HG03108 (cell line): ENCODE data around the gene METTL3.
A peak's percentile ranks its signal among the peaks of the same experiment; 100 is the strongest.

ENCODE experiments used
- ATAC-seq: cut with Tn5 transposase; IDR thresholded peaks from one replicate; pipeline ENCODE4 v1.9.1; 2021; ENCODE audit warnings: moderate library complexity; ENCODE audit not compliant: unreplicated experiment

METTL3 gene

DNA sequence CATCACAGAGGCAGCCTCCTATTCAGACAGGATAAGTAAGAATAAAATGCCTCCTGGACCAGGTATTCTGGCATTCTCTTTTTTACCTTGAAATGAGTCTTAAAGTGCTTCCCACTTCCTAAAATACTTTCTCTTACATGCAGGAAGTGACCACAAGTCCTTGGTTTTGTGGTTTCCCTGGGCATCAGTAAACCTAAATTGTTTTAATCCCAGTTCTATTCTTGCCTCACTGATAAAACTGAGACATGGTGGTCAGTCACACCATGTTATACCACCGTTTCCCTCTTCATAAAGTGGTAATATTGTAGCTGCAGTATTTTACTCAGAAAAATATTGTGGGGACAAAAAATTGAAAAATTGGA lies 16.2 kb upstream of the METTL3 start:
- no peak for ATAC-seq

DNA sequence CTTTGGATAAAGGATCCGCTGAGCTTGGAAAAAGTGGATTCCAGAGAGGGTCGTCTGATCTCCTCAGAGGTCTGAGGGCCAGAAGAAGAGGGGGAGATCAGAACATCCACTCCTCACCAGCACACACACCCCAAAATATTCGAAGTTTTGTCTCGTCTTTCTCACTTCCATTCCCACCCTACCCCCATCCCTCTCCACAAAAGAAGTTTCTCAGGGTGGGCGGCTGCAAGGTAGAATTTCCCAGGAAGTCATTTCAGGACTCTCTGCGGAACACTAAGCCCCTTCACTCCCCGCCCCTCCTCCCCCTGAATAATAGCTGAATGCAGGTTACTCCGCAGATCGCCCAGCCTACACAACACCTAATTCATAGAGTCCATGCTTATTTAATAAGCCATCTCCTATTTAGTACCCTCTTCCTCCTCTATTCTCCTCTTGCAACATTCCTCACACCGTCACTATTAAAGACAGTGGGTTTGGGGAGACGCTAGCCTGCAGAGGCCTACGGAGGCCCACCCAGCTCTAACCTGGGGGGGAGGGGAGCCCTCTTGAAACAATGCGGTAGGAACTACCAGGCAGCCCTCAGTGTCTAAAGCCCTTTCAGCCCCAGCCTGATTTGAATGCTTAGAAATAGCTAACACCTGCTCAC lies 15.7 kb upstream of the METTL3 start:
- ATAC-seq: no peak

DNA sequence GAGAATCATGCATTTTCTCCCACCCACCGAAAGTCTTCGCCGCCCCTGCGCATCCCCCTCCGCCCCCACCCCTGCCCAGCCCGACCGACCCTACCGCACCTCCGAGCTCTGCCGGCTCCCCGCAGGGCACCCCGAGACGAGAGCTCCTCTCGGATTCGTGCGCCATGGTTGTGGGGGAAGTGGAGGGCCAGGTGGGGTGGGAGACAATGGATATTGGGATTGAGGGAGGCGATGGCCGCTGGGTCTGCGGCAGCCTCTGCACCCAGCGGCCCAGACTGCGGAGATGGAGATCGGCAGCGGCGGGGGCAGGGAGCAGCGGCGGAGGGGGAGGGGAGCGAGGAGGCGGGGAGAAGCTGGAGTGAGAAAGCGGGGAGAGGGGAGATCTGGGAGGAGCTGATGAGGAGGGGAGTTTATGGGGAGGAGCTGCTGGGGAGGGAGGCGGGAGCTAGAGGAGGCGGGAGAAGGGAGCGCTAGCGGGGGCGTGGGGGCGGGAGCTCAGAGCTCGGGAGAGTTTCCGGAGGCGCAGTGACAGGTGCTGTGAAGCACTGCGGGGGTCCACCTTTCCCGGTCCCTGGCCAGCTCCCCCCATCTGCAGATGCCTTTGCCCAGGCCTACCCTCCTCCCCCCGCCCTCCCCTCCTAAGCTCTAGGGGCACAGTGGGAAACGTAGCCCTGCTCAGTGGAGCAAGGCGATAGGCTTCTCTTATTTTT lies 15.0 kb upstream of the METTL3 start, which contains the start of gene SALL2:
SALL2 (minus strand) TSS at position 385 of the 710 bp plus-strand sequence; CDS start at position 166, 219 bp downstream.
- ATAC-seq: no peak

DNA sequence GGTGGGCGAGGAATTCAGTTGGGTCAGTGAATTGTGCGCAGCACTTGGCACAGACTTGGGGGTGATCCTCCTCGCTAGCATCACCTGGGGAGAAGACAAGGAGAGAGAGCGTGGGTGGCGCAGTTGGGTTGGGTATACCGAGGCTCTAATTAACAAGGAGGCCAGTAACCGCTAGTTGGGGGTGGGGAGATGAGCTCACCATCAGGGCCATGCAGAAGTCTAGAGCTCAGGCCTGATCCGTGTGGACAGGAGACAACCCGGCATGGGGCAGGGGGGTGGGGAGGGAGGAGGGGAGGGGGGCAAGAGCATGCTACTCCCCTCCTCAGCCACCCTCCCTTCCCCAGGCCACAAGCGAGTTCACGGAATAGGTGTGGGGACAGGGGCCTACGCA lies 14.4 kb upstream of the METTL3 start:
- no peak for ATAC-seq

DNA sequence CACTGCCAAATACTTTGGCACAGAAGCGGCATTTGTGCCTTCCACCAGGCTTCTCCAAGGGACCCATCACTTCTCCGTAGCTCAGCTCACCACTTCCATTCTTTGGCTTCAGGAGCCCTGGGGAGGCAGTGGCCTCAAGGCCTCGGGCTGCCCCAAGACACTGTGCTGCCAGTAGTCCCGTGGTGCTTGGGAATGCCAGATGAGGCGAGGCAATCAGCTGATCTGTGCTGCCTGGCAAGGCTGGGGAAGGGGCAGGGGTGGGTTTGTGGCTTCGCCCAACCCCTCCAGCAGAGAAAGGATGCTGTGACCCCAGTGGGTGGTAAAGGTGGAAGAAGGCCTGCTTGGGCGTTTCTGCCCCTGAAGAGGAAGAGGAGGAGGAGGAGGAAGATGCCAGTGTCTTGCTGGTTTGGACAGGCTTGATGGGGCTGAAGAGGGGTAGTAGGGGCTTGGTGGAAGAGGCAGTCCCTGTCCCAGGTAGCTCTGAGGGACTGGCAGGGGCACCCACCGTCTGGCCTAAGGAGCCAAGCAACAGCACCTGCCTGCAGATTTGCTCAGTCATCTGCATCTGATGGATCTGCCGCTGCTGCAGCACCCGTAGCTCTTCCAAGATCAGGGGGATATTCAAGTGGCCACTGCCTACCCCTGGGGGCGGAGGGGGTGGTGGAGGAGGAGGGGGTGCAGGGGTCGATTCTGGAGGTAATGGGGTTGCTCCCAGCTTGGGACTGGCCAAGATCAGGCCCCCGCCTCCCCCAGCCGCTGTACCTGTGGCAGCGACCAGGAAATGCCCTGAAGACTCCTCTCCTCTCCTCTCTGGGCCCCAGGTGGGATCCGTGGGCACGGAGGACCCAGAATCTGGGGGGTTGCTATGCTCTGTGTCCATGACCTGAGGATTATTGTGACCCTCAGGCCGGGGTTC lies 13.7 kb upstream of the METTL3 start:
- no peak for ATAC-seq

DNA sequence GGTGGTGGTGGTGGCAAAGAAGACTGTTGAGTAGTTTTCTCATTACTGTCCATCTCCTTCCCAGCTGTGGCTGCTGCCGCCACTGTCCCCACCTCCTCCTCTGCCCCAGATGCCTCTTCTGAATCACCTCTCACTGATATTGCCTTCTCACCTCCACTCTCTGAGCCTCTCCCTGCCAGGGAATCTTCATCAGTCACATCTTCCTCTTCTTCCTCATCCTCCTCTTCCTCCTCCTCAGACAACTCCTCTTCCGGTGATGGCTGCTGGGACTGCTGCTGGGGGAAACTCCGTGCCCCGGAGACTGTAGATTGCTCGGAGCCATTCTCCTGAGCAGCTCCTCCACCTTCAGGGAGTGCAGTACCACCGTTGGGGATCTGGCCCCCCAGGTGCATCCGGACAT lies 12.1 kb upstream of the METTL3 start:
- no peak for ATAC-seq

DNA sequence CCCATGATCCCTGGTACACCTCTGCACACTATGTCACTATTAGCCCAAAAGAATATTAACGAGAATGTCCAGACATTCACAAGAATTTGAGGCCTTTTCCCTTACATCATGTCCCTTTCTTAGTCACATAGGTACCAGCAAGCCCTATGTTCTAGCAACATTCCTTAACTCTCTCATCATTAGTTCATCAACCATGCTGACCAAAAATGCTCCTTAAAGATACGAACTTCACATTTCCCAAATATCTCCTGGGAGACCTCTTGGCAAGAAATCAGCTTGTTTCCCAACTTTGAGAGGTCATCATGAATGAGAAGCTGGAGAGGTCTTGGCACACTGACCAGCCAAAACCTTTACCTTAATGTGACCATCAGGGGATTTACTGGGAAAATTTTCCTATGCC lies 10.4 kb upstream of the METTL3 start:
- ATAC-seq: no peak

DNA sequence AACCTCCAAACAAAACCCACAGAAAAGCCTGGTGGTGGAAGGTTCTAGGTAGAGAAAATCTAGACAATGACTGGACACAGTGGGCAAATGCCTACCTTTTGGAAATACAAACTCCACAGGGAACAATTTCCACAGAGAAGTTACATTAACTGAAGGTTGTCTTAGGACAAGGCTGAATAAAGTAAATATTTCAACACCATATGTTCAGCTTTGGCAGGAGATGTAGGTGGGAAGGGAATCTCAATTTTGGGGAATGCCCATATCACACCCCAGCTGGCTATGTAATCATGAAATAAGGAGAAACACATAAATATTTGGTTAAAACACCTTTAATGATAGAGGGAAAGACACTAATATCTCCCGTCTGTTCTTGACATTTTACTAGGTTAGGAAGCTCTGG lies 9.6 kb upstream of the METTL3 start:
- no peak for ATAC-seq

DNA sequence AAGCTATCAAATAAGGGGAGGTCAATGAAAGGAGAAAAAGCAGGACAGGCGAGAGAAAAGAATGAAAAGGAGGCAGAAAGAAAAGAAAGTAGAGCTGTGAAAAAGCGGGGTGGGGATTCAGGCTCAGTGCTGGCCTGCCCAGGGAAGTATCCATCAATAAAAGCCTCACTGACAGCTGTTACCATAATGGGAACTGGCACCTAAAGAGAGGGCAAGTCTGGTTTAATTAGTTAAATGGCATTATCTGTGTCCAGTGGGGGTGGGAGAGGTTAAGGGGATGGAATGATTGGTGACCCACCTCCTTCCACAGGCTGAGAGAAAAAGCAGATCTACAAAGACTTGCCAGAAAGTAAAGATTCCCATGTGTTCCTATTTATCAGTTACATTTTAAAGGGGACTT lies 7.6 kb upstream of the METTL3 start:
- no peak for ATAC-seq

DNA sequence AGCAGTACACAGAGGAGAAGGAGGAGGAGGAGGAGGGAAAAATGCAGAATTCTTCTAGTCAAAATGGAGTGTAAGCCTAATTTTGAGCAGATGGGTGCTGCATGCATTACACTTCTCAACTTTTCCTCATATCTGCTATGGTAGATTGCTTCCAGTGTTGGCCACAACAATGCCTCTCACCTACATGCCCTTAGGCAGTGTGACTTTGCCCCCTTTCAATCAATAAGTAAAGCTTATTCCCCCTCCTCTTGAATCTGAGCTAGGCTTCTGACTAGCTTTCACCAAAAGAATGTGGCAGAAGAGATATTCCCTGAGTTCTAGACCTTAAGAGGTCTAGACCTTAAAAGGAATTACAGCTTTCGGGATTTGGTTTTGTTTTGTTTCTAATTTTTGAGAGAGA lies 3.2 kb upstream of the METTL3 start:
- ATAC-seq: no peak

DNA sequence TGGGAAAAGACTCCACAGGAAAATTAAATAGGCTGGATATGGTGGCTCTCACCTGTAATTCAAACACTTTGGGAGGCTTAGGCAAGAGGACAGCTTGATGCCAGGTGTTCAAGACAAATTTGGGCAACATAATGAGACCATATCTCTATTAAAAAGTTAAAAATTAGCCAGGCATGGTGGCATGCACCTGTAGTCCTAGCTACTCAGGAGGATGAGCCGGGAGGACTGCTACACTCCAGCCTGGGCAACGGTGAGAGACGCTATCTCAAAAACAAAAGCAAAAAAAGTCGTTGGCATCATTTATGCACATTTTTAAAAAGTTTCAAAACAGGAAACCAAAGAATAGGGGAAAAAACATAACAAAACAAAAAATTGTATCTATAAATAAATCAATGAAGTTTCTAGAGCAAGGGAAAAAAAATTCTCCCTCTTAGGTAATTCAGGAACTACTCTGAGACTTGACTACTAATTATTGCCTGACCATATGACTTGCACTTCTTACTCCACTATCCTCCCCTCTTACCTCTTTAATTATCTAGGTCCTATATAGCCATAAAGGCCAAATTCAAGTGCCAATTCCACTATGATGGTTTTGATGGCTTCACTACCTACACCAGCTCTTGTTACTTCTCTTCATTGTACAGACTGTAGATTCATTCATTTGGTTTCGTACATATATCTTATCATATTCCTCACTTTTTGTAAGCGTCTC lies 1.6 kb downstream of the METTL3 start:
- ATAC-seq: no peak

DNA sequence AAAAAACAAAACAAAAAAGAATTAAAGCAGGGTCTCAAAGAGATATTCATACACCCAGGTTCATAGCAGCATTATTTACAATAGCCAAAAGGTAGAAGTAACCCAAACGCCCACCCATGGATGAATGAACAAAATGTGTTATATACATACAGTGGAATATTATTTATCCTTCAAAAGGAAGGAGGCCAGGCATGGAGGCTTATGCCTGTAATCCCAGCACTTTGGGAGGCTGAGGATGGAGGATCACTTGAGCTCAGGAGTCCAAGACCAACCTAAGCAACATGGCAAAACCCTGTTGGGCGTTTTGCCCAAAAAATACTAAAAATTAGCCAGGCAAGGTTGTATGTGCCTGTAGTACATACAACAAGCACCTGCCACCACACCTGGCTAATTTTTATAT lies 4.6 kb downstream of the METTL3 start:
- no peak for ATAC-seq

DNA sequence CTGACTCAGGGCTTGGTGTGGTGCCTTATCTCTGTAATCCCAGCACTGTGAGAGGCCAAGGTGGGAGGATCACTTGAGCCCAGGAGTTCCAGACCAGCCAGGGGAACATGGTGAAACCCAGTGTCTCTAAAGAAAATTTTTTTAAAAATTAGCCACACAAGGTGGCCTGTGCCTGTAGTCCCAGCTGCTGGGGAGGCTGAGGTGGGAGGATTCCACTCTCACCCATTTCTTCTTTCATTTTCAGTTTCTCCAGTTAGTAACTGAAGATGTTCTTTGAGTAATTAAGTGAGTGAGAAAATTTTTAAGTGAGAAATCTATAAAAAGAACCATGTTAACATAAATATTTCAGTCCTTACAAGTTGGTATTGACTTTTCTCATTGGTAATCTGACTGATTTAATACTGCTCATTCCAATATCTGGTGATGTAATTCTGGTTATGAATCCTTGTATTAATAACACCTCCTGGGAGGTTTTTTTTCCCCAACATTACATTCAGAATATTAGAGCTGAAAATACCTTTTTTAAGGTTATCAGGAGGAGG lies 6.1 kb downstream of the METTL3 start:
- peak; percentile 68 for ATAC-seq

DNA sequence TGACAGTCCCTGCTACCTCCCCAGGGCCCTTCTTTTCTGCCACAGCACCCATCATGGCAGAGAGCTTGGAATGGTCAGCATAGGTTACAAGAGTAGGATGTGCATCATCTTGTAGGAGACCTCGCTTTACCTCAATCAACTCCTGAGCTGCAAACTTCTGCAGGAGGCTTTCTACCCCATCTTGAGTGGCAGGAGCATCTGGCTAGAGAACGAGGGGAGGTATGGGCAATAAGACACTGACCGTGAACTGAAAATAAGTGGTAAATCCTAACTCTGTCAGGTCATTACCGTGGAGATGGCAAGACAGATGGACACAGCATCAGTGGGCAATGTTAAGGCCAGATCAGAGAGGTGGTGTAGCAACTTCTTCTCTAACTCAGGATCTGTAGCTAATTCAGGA lies 7.8 kb downstream of the METTL3 start:
- no peak for ATAC-seq

DNA sequence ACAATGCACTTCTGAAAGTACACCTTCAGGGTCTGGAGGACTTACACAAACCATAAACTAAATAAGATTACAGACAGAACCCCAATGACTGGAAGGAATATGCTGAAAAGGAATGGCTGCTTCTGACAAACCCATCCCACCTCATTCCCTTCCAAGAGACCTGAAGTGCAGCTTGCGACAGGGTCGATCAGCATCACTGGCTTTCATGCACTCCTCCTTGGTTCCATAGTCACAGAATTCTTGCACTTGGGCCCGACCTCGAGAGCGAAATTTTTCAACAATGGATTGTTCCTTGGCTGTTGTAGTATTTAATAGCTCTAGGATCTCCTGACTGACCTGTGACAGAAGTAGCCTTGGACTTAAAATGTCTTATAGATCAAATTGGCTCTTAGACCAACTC lies 9.6 kb downstream of the METTL3 start:
- ATAC-seq: no peak

DNA sequence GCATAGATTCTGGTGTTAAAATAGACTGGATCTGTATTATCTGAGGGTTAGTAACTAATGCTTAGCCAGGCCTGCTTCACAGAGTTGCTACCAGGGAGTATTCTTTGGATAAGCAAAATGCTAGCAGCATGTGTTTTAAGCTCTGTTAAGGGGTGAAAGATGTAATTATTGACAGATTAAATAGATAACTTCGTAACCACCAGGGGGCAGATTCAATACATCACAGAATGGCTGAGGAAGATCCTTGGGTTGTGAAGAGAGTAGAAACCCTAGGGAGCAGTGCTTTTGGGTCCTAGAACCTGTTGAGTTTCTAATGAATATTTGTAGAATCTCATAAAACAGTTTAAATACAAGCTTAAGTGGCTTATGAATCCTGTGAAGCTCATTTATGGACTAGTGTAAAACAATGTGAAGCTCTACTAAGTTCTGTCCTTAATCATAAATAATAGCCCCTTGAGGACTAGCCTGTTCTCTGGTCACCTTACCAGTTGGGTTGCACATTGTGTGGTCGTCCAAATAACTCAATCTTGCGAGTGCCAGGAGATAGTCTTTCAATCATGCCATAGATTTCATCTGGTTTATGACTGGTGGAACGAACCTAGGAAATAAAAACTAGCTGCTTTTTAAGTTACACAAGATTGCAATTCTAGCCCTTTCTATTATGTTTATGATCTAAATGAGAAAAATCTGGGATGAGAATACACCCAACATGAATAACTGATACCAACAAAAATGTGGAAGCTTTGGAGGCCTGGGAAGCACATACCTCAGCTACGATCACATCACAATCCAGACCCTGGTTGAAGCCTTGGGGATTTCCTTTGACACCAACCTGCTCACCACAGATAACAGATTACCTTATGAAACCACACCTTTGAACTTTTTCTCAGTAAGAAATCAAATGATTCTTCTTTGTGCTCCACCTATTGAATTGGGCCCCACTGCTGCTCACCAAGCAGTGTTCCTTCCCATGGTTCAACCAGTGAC lies 12.3 kb downstream of the METTL3 start:
- ATAC-seq: peak; percentile 48

DNA sequence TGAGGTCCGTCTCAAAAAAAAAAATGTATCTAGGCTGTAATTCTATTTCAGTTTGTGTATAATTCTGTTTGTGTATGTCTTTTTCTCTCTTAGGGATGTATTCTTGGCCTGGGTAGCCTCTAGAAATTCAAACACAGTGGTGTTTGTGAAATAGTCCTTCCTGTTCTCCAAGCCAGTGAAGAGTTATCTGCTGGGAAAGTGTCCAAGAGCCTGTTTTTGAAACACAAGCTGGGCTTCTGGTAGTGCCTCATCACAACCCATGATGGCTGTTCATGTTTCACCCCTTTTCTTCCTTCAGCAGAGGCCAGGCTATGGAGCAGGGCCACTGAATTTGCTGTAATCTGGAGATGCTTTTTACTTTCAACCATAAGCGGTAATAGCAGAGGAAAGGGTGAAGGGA lies 14.7 kb downstream of the METTL3 start:
- ATAC-seq: no peak

DNA sequence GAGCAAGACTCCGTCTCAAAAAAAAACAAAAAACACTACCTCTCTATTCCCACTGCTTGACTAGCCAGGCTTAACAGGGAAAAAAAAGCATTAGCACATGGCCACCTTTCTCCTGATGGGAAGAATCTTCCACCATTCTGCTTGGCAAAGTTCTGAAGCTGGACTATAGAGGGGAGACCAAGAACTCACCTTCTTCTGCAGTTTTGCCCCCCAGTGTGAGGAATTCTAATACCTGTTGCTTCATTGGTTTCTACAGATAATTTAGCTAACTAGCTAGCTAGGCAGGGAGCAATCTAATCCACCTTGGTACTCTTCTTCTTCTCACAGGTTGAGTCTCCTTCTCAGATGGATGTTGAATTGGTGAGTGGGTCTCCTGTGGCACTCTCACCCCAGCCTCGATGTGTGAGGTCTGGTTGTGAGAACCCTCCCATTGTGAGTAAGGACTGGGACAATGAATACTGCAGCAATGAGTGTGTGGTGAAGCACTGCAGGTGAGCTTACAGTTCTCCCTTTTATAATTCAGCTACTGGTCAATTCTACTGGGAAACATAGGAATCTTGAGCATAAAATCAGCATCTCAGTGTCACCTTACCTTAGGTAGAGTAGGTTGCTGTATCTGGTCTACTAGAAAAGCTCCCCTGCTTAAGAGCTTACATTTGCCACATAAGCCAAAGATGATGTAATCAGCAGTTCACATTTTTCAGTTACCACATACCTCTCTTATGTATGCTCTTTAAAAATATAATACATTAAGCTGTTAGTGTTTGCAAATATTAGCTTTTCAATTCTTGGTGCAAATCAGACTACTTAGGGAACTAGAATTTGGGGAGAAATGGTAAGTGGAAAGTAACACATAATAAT lies 16.0 kb downstream of the METTL3 start:
- no peak for ATAC-seq

DNA sequence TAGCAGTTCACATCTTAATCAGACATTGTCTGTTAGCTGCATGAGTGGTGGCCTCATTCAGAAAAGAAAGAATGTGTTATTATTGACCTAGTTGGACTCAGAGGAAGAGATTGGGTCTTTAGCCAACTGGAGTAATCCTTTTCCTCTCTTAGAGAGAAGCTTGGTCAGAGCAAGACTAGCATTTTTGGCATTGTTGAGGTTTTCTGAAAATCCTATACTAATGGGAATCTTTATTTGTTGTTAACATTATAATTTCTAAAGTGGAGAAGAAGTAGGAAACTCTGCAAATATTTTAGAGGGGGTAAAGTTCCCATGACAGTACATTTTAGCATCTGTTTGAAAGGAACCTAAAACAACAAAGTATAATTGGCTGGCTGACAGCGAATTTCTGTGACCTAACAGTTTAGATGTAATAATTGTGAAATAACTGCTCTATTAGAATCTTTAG lies 24.5 kb downstream of the METTL3 start:
- ATAC-seq: no peak
